Prostate gland (tissue), 2 donors: ENCODE measurements around the gene HUNK. TPM values are rescaled to one million over a fixed set of nuclear protein-coding genes. Genes with fewer than 3 reads are reported as not detected.

Experiments used
- DNase-seq: peaks from one replicate; pipeline ENCODE4 v3.0.0-alpha.2; 2019; ENCODE audit warnings: low spot score
- H3K27ac ChIP-seq, 2 donors: fragments of 200-600 bp; sonication (generic); 2 replicates each; pipeline ENCODE4 v1.5.1; 2017 to 2019
- H3K27me3 ChIP-seq: fragments of 200-600 bp; sonication (generic); replicated peaks from 2 replicates; pipeline ENCODE4 v1.5.1; 2019; ENCODE audit not compliant: insufficient read depth
- H3K36me3 ChIP-seq, 2 donors: fragments of 200-600 bp; sonication (generic); 1 replicate in 1 of 2; 2 replicates in 1 of 2; pipeline versions ENCODE4 v1.5.1 to v1.8.1; 2017 to 2019
- H3K4me1 ChIP-seq: fragments of 200-600 bp; sonication (generic); replicated peaks from 2 replicates; pipeline ENCODE4 v1.5.1; 2019
- H3K4me3 ChIP-seq, 2 donors: fragments of 200-600 bp; sonication (generic); 2 replicates each; pipeline ENCODE4 v1.5.1; 2017 to 2019
- H3K9me3 ChIP-seq: fragments of 200-600 bp; sonication (generic); 2 replicates; pipeline ENCODE4 v1.5.1; 2017
- POLR2A ChIP-seq: fragments of 450-650 bp; IDR thresholded peaks from one replicate; pipeline ENCODE4 v1.6.1; 2016; ENCODE audit warnings: antibody characterized with exemption, mild to moderate bottlenecking
- POLR2AphosphoS5 ChIP-seq: sonication (generic); formaldehyde crosslinking; IDR thresholded peaks from one replicate; pipeline ENCODE4 v1.6.1; 2017; ENCODE audit warnings: antibody characterized with exemption
- WGBS: methylation state at CpG from one replicate; pipeline ENCODE4 v1.1.5; 2018; 5-methylcytosine and 5-hydroxymethylcytosine counted together
- intact Hi-C: fragments of 100-400 bp; cut with DNase I; formaldehyde crosslinking; loops from one replicate; pipeline ENCODE4 v1.14.2; 2022
- total RNA-seq, 2 donors: library from RNA; depleted of rRNA; stranded (reverse); fragments of >200 nt; gene quantifications; one replicate each; pipeline ENCODE4 v1.1.0, GENCODE V29; 2016
- TF ChIP-seq, protein P1 (sequence below), 4 experiments: fragments of 200-600 bp in 2 of 4; fragments of 450-650 bp in 2 of 4; sonication (generic) in 2 of 4; IDR thresholded peaks; 1 replicate in 3 of 4; 2 replicates in 1 of 4; pipeline ENCODE4 v1.5.1; 2016 to 2019; ENCODE audit warnings: antibody characterized with exemption in 4 of 4, mild to moderate bottlenecking in 2 of 4, moderate library complexity in 2 of 4

The HUNK gene
- total RNA-seq, 2 donors from 2014 or later = 3.7 to 5.0 TPM

- Histone ChIP-seq H3K9me3 (no peaks in the 10 kb centered on the region), H3K27me3 (no peaks in the 10 kb centered on the region), H3K4me3 (no peak overlapping the region), H3K27ac (no peak overlapping the region), H3K36me3 (no peaks in the 10 kb centered on the region), H3K4me1 (no peaks in the 10 kb centered on the region)
- TF ChIP-seq, protein P1, sequence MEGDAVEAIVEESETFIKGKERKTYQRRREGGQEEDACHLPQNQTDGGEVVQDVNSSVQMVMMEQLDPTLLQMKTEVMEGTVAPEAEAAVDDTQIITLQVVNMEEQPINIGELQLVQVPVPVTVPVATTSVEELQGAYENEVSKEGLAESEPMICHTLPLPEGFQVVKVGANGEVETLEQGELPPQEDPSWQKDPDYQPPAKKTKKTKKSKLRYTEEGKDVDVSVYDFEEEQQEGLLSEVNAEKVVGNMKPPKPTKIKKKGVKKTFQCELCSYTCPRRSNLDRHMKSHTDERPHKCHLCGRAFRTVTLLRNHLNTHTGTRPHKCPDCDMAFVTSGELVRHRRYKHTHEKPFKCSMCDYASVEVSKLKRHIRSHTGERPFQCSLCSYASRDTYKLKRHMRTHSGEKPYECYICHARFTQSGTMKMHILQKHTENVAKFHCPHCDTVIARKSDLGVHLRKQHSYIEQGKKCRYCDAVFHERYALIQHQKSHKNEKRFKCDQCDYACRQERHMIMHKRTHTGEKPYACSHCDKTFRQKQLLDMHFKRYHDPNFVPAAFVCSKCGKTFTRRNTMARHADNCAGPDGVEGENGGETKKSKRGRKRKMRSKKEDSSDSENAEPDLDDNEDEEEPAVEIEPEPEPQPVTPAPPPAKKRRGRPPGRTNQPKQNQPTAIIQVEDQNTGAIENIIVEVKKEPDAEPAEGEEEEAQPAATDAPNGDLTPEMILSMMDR (IDR thresholded peaks at IDR 0.05) = no peak
- no peak for TF ChIP-seq POLR2AphosphoS5
- no peak for TF ChIP-seq POLR2A
- no peak for DNase-seq
- intact Hi-C loops = no loop called here
- WGBS = 93% methylated on average over 2 of the region's 2 CpGs
Observed at GRCh38 chr21:32003411-32003810, 130.6 kb downstream of the HUNK start.

DNA sequence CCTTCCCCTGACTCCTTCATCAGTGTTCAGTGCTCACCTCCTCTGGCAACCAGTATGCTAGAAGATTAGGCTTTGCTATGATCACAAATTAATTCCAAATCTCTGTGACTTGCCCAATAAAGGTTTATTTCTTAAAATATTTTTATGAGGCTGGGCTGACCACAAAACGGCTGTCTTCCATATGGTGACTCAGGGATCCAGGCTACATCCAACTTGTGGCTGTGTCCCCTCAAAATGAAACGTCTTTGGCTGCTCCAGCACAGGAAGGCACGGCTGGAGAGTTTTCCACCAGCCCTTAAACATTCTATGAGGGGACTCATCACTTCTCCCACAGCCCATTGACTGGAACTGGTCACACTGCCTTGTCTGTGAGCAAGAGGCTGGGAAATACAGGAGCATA is 131.5 kb downstream of the HUNK start:
- WGBS = 79% methylated on average over 3 of the region's 3 CpGs
- no peak for DNase-seq
- H3K9me3 ChIP-seq = no peaks in the 10 kb centered on the region

DNA sequence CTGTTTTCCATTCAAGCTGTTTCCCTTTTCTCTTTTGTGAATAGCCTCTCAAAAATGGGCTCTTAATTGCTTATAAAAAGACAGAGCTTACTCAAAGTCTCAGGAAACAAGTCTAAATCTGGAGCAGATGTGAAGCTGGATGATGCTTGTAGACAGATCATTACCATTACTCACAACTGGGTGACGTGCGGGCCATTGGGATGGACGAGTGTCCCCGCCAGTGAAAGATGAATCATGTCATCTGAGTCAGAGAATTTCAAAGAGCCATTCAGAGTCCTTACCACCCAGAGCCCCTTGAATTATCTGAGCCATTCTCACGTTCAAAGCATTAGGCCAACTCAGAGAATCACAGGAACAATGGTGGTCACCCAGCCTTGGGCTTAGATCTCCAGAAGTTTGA is 134.6 kb downstream of the HUNK start:
- intact Hi-C loops = no loop called here
- Histone ChIP-seq H3K27ac (no peak overlapping the region), H3K4me3 (no peak overlapping the region), H3K36me3 (no peaks in the 10 kb centered on the region), H3K4me1 (no peaks in the 10 kb centered on the region), H3K9me3 (no peaks in the 10 kb centered on the region), H3K27me3 (no peaks in the 10 kb centered on the region)
- TF ChIP-seq, protein P1 (IDR thresholded peaks at IDR 0.05) = no peak
- TF ChIP-seq POLR2AphosphoS5 (no peak), POLR2A (no peak)
- WGBS = 81% methylated on average over 5 of the region's 5 CpGs
- DNase-seq = no peak

More for the DNA sequence above, 131.5 kb downstream of the HUNK start:
- TF ChIP-seq, protein P1 (IDR thresholded peaks at IDR 0.05) = no peak
- no peak for TF ChIP-seq POLR2A
- no peak for TF ChIP-seq POLR2AphosphoS5
- Histone ChIP-seq H3K4me3 (no peak overlapping the region), H3K36me3 (no peaks in the 10 kb centered on the region), H3K27ac (no peak overlapping the region), H3K27me3 (no peaks in the 10 kb centered on the region), H3K4me1 (no peaks in the 10 kb centered on the region)
- intact Hi-C loops = no loop called here

- TF ChIP-seq POLR2A (no peak), POLR2AphosphoS5 (no peak)
- TF ChIP-seq, protein P1 (IDR thresholded peaks at IDR 0.05) = no peak
- H3K36me3 ChIP-seq = no peaks in the 10 kb centered on the region
- no peak overlapping the region for H3K4me3 ChIP-seq
- no peak for DNase-seq
- H3K9me3 ChIP-seq = no peaks in the 10 kb centered on the region
- intact Hi-C loops = no loop called here
- H3K27me3 ChIP-seq = no peaks in the 10 kb centered on the region
- WGBS = 66% methylated on average over 2 of the region's 2 CpGs
- H3K27ac ChIP-seq = no peak overlapping the region
- no peaks in the 10 kb centered on the region for H3K4me1 ChIP-seq
Observed at GRCh38 chr21:32008714-32009113, 135.9 kb downstream of the HUNK start.

GRCh38 chr21:32009263-32009662 is 136.4 kb downstream of the HUNK start:
- no peak overlapping the region for H3K4me3 ChIP-seq
- no peaks in the 10 kb centered on the region for H3K27me3 ChIP-seq

More at GRCh38 chr21:32009263-32009662, 136.4 kb downstream of the HUNK start:
- DNase-seq = no peak
- intact Hi-C loops = no loop called here
- no peak overlapping the region for H3K27ac ChIP-seq
- WGBS = 58% methylated on average over 3 of the region's 3 CpGs
- TF ChIP-seq POLR2AphosphoS5 = no peak
- TF ChIP-seq, protein P1 (IDR thresholded peaks at IDR 0.05) = no peak
- TF ChIP-seq POLR2A = no peak
- H3K36me3 ChIP-seq = no peaks in the 10 kb centered on the region
- no peaks in the 10 kb centered on the region for H3K9me3 ChIP-seq
- no peaks in the 10 kb centered on the region for H3K4me1 ChIP-seq
